ENCODE data around the gene SCFD2. TPM values are rescaled to one million over a fixed set of nuclear protein-coding genes. Genes with fewer than 3 reads are reported as not detected.
"Not testable (repeated sequence)": the region's sequence is repeated elsewhere in the genome, so short reads cannot be mapped to it uniquely, and the experiment has no call there.

SCFD2 gene
- total RNA-seq, 1 donor = 73.8 TPM

DNA sequence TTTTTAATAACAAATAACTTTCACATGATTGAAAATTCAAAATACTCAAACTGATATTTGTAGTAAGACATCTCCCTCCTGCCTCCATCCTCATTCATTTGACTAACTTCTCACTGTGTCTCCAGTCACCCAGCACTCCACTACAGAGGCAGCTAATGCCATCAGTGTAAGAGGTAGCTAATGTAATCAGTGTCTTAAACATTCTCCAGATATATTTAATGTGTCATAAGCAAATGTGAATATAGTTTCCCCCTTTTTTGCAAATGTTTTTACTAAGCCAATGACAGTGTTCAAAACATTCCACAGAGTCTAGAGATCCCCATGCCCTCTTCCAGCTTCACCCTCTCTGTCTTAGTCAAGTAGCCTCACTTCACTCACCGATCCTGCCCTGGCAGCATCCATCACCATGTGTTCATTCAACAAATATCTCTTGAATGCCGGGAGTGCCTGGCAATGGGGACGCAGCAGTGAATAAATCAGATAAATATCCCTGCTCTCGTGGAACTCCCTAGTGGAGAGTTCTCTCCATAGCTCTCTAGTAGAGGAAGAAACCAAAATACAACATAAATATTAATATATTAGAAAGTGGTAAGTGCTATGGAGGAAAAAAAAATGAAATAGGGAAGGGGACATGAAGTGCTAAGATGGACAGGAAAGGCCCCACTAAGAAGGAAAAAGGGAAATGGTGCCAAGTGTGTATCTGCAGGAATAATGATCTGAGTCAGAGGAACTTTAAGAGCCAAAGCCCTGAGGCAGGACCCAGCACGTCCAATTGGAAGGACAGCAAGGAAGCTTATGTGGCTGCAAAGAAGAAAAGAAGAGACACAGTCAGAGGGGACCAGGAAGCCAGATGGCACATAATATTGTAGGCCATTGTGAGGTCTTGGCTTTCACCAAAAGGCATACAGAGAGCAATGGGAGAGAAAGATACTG is 18.7 kb downstream of the SCFD2 start:
- no peak for DNase-seq (ENCODE audit: low read depth in 2 of 3, low spot score in 2 of 3)

DNA sequence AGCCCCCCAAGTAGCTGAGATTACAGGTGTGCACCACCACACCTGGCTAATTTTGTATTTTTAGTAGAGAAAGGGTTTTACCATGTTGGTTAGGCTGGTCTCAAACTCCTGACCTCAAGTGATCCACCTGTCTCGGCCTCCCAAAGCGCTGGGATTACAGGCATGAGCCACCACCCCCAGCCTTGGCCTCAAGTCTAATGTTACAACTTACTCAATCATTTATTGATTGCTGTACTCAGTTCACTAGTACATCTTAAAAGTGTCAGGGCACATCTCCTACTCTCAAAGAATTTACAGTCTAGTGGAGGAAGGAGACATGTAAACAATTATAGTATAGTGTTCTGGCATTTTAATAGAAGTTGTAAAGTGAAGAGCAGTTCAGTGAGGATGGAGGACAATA is 19.5 kb downstream of the SCFD2 start:
- not testable (repeated sequence) for DNase-seq (ENCODE audit: low read depth in 2 of 3, low spot score in 2 of 3)

DNA sequence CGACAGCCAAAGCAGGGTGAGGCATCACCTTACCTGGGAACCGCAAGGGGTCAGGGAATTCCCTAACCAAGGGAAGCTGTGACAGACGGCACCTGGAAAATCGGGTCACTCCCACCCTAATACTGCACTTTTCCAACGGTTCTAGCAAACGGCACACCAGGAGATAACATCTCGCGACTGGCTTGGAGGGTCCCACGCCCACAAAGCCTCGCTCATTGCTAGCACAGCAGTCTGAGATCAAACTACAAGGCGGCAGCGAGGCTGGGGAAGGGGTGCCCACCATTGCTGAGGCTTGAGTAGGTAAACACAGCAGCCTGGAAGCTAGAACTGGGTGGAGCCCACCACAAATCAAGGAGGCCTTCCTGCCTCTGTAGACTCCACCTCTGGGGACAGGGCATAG is 25.7 kb downstream of the SCFD2 start:
- not testable (repeated sequence) for DNase-seq (ENCODE audit: low read depth in 2 of 3, low spot score in 2 of 3)

DNA sequence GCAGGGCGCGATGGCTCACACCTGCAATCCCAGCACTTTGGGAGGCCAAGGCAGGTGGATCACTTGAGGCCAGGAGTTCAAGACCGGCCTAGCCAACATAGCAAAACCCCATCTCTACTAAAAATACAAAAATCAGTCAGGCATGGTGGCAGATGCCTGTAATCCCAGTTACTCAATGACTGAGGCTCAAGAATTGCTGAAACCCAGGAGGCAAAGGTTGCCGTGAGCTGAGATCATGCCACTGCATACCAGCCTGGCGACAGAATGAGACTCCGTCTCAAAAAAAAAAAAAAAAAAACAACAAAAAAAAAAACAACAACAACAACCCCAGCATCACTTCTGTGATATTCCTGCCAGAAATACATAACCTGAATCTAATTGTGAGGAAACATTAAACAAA is 30.9 kb downstream of the SCFD2 start:
- not testable (repeated sequence) for DNase-seq (ENCODE audit: low read depth in 2 of 3, low spot score in 2 of 3)

DNA sequence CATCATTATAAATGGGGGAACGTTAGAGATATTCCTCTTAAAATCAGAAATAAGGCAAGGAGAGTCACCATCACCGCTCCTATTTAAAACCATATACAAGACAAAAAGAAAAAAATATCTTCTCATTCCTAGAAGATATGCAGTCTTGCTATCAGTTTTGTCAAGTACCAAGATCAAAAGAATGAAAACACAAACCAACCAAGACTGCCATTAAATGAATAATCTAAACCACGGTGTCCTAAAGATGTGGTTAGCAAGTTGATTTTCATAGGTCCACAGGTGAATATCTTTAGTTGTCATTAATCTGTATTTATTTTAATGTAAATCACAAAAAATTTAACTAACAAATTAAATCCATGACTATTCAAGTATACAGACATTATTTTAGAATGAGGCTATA is 39.3 kb downstream of the SCFD2 start:
- no peak for DNase-seq (ENCODE audit: low read depth in 2 of 3, low spot score in 2 of 3)

DNA sequence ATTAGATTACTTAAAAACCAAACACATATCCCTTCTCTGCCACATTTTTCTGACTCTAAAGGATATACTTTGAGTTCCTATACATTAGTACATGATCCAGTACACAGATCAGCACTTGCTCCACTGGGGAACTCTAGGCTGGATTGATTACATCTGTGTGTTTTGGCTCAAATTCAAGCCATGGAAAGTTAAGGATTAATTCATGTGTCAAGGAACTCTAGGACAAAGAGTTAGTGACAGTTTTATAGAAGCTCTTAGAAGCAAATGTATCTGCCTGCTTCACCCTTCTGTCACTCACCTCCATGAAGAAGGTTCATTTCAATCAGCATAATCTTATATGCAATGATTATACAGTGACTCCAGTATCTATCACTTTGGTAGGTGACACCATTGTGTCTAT is 43.2 kb downstream of the SCFD2 start:
- DNase-seq (ENCODE audit: low read depth in 2 of 3, low spot score in 2 of 3) = no peak

DNA sequence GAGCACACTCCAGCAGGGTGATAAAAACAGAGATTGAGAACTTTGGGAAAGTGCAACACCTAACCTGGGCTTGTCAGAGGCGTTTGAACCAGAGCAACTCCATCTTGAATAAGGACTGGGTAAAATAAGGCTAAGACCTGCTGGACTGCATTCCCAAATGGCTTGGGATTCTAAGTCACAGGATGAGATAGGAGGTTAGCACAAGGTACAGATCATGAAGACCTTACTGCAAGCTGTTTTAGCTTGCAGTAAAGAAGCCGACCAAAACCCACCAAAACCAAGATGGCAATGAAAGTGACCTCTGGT is 43.9 kb downstream of the SCFD2 start:
- no peak for DNase-seq (ENCODE audit: low read depth in 2 of 3, low spot score in 2 of 3)

DNA sequence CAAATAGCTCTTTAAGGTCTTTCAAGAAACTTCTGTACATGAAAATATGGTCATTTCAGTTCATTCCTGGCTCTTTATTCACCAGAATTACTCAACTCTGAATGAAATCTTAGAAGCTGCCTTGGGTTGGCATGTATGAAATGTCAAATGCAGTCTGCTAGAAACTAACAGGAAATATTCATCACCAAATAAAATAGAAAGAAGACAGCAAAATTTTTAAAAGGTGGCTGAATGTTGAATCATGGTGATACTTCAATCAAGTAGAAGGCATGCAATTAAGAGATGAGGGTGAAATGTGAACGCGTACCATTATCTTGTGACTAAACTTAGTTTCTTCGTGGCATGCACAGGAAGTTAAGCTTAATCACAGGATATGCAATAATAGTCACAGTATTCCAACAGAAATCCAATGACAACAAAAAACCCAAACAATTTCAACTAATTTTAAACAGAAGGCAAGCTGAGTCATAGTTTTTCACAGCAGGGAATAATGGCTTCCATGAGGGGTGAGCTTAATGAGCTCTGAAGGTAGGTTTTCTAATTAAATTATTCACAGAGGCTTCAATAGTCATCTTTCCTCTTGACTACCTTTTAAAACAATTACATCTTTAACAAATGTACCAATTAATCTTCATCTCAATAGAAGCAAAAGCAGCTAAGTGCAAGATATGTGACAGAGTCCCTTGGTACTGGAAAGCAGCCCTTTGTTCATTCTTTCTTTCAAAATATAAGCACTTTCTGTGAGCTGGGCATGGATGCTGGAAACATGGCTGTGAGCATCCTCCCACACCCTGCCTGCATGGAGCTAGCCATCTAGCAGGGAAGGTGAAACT is 44.5 kb downstream of the SCFD2 start:
- peak in 2 of 3 donors; percentile 17 to 21 for DNase-seq (ENCODE audit: low read depth in 2 of 3, low spot score in 2 of 3)

DNA sequence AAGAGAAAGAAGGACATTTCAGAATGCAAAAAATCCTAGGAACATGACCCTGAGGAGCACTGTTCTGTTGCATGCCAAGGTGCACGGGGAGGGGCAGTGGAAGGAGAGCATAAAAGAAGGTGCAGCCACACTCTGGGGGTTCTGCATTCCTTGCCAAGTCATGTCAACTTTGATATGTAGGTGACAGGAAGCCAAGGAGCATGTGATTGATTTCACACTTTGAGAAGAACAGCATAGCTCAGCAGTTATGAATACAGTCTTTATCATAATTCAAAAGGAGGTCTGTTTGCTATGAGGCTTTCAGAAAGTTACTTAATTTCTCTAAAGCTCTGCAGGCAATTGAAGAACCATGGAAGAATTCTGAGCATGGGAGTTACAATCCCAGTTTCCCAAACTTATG is 50.6 kb downstream of the SCFD2 start:
- no peak for DNase-seq (ENCODE audit: low read depth in 2 of 3, low spot score in 2 of 3)

DNA sequence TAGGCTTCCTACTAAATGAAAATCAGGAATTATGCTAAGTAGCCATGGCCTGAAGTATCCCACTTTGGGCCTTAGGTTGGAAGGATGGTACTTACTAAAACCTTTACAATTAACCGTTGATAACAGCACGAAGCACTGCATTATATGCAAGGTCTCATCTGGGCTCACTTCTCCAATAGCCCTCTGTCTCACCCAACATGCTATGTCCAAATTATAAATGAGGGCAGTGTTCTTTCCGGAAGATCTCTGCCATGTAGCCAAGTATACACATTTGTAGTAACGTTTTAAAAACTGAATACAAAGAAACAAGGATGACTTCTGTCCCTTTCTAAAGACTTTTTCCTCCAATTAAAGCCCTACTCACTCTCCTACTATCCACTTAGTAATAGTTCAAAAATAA is 51.6 kb downstream of the SCFD2 start:
- no peak for DNase-seq (ENCODE audit: low read depth in 2 of 3, low spot score in 2 of 3)

DNA sequence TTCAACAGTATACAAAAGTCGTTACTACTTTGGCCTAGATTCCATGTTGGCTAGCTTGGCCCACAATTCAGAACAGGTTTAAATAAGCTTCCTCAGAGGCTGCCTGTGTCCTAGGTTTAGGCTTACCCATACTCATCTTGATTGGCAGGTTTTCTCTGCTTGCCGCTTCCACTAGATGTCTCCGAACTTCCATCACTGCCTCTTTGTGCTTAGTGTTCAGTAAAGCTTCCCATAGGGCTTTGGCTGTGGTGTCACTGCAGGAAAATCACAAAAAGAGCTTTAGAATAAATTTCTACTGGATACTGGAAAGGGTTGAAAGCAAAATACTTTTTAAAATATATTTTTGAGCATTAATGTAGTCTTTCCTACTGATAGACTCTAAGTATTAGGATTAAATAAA is 52.4 kb downstream of the SCFD2 start:
- no peak for DNase-seq (ENCODE audit: low read depth in 2 of 3, low spot score in 2 of 3)

DNA sequence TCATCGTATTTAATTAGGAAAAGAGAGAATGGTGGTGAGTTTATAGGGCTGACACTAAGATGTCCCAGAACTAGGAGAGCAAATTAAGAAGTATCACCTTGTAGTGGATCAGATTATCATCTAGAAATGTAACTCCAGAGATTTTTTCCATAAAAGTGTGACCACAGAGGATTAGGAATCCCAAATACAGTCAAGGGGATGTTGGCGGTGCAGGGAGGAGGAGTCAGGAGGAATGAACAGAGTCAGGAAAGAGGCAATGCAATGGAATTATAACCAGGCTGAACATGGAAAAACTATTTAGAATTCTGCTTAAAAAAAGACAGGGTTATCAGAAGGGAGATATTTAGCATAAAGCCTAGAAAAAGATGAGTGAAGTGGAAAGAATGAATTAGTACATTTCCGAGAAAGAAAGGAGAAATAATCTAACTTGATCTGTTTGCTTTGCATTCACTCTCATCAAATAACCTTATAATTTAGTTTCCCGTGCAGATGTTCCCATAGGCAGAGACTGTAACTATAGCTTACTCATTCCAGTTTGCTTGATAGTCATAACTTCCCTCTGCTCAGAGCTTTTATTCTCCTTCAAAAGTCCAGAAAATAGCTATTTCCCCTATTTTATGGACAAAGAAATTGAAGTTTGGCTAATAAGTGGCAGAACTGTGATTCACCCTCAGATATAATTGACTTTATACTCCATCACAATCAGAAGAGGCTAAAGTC is 56.4 kb downstream of the SCFD2 start:
- no peak for DNase-seq (ENCODE audit: low read depth in 2 of 3, low spot score in 2 of 3)

DNA sequence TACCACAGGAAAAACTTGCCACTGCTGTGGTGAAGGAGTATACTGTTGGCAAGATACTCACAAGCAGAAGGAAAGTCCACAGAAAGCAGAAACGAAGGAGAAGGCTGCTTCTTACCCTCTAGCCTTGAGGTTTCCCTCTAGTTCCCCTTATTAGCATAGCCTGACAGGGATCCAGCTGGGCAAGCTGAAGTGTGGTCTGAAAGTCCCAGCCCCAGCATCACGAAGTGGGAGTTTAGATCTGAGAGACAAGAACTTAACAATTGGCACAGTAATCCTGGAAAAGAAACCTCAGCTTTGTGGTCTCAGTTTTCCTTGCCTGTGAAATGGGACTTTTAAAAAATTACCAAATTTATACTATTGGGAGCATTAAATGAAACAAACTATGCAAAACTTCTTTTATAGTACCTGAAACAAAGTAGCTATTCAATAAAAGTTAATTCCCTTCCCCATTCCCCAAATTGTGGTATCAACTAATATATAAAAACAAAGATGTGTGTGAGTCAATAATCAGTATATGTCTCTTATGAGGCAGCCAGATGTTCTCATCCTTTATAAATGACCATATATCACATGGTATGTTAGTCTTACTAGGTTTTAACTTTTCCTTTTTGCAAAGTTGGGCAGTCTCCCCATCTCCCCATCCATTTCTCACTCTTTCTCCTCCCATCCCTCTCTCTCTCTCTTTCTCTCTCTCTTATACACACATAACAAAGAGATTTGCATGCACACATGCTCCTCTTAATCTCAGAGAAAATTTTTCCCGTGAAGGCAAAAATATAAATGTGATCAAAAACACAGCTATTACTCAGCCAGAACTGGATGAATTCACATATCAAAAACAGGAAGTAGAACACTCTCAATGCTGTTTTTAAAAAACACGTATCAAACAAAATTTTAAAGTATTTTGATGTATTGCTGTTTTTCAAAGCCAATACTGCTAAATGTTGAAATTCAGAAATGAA is 57.8 kb downstream of the SCFD2 start:
- DNase-seq (ENCODE audit: low read depth in 2 of 3, low spot score in 2 of 3) = peak in 2 of 3 donors; percentile 19 to 76

DNA sequence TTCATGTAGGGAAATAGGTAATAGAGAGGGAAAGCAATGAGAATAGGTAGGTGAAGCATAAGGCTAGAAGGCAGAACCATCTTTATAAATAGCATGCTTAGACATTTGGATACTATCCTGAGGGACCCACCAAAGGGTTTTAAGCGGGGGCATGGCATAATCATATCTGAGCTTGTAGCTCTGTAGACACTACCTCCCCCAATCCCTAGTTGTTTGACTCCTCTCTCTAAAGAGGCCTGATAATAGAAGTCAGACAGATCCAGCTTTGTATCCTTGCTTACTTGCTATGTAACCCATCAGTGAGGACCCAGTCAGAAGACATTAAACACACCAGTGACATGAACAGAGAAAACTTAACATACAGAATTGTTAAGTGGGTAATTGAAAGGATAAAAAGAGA is 58.7 kb downstream of the SCFD2 start:
- DNase-seq (ENCODE audit: low read depth in 2 of 3, low spot score in 2 of 3) = no peak

DNA sequence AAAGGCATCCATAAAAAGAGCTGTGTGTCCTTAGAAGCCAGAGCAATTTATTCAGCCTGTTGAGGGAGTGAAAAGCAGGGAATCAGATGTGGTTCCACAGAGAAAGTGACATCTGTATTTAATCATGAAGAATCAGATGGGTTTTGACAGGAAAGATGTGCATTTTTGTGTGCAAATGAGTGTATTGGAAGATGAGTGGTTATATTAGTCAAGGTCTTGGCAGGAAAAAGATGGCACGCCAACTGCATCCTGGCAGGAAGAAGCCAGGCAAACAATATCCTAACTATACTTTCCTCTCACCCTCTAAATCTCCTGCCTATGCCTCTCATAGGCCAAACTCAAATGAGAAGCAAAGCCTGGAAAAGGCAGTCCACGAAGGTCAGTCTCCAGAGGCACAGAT is 59.1 kb downstream of the SCFD2 start:
- DNase-seq (ENCODE audit: low read depth in 2 of 3, low spot score in 2 of 3) = no peak

DNA sequence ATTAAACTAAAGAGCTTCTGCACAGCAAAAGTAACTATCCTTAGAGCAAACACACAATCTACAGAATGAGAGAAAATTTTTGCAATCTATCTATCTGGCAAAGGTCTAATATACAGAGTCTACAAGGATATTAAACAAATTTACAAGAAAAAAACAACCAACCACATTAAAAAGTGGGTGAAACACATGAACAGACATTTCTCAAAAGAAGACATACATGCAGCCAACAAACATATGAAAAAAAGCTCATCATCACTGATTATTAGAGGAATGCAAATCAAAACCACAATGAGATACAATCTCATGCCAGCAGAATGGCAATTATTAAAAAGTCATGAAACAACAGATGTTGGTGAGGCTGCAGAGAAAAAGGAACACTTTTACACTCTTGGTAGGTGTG is 73.7 kb downstream of the SCFD2 start:
- not testable (repeated sequence) for DNase-seq (ENCODE audit: low read depth in 2 of 3, low spot score in 2 of 3)

DNA sequence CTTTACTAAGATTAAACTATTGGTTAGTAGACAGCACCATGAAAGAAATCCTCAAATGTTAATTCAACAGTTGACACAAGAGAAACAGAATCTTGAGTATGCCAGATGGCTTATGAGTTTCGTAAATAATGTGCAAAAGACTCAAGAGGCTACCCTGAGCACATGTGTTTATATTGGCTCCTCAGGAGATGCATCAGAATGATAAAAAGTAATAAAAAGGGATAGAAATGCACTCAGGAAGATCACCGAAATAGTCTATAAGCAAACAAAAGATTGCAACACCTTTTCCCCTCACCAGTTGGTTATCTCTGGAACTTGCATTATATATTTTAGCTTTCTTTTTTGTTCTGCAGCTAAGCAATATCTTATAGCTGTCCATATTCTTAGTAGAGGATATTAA is 84.4 kb downstream of the SCFD2 start:
- DNase-seq (ENCODE audit: low read depth in 2 of 3, low spot score in 2 of 3) = no peak

DNA sequence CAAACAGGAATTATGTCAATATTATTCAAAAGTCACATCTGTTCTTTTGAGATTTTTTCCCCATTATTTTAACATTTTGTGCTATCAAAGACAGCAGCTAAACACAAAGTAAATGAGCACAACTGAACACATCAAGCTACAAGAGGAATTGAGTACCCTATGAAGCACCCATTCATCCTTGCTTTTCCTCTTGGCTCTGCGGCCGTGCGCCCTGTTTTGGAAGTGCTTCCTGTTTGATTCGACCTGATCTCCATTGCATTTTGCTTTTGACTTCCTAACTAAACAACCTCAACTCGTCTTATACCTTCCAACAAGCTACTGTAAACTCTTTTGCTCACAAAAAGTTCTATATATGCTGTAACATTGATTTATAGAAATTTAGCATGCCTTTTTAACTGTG is 85.0 kb downstream of the SCFD2 start:
- DNase-seq (ENCODE audit: low read depth in 2 of 3, low spot score in 2 of 3) = no peak

DNA sequence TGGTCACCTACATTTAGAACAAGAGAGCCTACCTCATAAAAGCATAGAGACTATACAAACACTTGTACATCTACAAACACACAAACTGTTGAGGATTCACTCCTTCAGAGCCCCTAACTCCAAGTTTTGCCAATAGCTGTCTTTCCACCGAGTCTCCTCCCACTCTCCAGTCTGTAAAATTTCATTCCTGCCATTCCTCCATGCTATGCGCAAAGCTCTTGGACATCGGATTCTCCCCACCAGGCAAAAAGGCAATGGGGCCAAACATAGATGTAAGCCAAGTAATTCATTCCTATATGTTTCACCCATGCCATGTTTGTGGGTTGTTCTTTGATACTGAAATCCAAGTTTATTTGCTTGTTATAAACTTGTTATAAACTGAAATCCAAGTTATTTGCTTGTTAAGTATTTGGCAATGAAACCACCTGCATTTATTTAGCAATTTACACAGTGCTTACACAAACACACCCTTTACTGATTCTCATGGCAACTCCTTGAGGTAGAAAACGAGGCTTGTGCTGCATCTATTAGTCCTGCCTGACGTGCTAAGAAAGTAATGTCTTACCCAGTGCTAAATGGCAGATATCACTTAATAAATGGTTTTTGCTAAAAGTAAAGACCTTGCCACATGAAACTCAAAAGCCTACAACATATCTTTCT is 91.1 kb downstream of the SCFD2 start:
- DNase-seq (ENCODE audit: low read depth in 2 of 3, low spot score in 2 of 3) = no peak

DNA sequence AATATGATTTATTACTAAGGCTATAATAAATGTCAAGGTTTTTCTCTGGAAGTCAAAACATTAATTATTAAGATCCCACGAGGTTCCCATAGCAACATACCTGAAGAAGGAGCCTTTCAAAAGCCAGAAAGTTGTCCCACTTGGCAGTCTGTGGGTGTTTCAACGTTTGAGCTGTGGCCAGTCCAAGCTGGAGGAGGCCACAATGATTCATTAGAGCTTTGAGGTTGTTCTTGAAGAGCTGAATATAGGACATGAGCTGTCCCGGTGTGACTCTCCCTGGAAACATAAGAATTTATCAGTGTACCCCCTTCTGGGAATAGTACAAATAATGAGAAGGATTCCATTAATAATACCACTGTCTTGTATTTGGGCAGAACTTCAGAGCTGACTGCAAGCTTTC is 92.1 kb downstream of the SCFD2 start:
- no peak for DNase-seq (ENCODE audit: low read depth in 2 of 3, low spot score in 2 of 3)
